GM18909 (cell line): ENCODE measurements around the gene TAB2.

ENCODE experiments used
- ATAC-seq: cut with Tn5 transposase; IDR thresholded peaks from one replicate; pipeline ENCODE4 v1.9.1; 2021; ENCODE audit warnings: mild to moderate bottlenecking; ENCODE audit not compliant: unreplicated experiment, poor library complexity

The TAB2 gene

DNA sequence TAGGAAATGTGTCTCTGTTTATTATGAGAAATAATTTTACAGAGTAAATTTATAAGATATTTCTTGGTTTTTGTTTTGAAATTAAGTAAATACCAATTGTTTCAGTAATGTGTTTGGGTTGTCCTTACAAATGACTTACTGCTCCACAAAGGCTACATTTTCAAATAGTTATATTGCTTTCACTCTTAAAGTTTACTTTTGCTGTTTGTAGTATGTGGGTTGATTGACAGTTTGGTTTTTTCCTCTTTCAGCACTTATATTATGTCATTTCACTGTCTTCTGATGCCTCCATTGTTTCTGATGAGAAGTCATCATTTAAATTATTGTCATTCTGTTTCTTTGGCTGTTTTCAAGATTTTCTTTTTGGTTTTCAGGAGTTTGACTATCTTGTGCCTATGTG lies 47.7 kb downstream of the TAB2 start:
- no peak for ATAC-seq

DNA sequence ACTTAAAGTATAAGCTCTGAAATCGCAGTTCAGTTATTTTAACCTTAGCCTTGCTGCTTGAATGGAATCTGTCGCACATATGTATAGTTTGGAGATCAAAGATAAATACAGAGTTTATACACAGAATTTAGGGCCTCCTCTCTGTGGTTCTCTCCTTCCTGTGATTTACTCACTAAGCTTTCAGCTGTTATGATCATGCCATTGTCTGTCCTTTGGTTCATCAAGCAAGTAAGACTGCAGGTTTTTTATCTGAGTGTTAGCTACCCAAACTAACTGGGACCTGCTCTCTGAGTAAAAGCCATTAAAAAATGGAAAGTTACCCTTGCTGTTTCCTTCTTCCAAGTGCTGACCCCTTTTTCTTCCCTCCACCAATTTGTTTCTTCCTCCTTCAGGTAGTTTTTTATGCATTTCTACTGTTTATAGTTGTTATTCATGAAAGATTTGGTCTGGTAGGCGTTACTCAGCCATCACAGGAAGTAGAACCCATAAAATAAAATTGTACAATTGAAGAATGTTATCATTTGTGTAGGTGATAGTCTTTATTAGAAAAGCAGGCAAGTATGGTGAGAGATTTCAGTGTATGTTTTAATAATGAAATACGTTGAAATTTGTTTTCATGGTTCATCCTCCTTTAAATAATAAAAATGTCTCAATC lies 48.9 kb downstream of the TAB2 start:
- ATAC-seq = no peak

- no peak for ATAC-seq
Observed at GRCh38 chr6:149368065-149368464, 50.6 kb downstream of the TAB2 start.

DNA sequence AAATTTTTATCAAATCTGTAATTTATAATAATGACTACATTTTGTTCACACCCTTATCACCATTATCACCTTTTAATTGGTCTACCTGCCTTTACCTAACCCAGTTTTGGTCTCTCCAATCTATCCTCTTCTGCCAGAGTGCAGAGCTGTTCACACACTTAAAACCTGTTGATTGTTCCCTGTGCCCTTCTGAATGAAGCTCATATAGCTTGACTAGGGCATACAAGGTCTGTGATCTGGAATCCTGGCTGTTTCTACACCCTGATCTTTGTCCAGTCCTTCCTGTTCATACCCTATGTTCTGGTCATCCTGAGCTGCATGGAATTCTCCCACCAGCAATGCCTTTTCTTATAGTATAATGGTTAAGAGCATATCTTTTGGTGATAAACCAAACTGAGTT lies 53.6 kb downstream of the TAB2 start:
- no peak for ATAC-seq

- ATAC-seq = no peak
Observed at GRCh38 chr6:149372062-149372461, 54.5 kb downstream of the TAB2 start.

GRCh38 chr6:149373511-149373910 lies 56.0 kb downstream of the TAB2 start:
- no peak for ATAC-seq

- ATAC-seq = no peak
Observed at GRCh38 chr6:149379977-149380376, 62.5 kb downstream of the TAB2 start.

DNA sequence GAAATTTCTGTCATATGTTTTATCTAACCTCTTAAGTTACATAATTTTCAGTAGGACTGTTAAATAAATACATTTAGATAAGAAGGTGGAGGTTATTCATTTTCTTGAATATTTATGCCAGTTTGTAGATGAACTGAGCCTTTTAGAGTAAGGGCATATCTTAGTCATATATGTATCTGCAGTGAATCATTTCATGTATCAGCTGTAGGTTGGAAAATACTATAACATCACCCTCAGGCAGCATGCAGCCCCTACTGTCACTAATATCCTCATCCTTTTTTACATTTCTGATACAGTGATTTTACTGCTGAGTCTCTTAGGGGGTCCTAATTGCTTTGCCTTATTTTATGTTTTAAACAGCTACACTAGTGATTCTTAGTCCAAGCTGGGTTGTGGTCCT lies 63.0 kb downstream of the TAB2 start:
- ATAC-seq = no peak

- no peak for ATAC-seq
Observed at GRCh38 chr6:149383371-149383770, 65.9 kb downstream of the TAB2 start.

DNA sequence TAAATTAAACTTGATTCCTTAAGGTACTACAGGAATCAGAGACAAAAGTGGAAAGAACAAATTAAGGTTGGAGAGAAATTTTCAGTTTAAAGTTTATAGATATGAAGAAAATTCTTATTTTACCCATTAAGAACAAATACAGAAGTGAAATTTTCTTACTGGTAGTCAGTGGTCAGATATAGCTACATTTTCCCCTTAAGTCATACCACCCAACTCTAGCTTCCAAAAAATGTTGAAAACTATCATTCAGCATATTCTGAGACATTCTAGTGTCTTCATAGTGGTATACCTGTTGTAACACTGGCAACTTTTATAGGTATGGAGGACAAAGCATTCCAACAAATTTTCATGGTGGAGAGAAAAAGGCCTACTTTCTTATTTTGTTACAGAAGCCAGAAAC lies 67.0 kb downstream of the TAB2 start:
- no peak for ATAC-seq

DNA sequence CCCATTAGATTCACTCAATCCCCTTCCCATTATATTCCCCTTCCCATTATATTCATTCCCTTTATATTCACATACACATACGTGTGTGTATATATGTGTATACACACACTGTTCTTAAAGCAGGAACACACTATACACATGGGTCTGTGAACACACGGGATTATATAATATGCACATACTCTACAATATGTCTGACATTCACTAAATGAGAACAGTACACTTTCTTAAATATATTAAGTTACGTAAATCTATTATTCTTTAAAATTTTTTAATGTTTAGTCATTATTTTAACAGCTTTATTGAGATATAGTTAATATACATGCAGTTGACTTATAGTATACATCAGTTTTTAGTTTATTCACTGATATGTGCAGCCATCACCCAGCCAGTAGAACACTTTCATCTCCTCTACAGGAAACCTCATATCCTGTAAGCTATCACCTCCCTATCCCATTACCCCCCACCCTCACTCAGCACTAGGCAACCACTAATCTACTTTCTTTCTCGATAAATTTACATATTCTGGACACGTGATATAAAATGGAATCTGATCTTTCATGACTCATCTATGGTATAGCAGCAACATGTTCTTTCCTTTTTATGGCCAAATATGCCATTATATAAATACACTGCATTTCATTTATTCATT lies 68.6 kb downstream of the TAB2 start:
- ATAC-seq = no peak

DNA sequence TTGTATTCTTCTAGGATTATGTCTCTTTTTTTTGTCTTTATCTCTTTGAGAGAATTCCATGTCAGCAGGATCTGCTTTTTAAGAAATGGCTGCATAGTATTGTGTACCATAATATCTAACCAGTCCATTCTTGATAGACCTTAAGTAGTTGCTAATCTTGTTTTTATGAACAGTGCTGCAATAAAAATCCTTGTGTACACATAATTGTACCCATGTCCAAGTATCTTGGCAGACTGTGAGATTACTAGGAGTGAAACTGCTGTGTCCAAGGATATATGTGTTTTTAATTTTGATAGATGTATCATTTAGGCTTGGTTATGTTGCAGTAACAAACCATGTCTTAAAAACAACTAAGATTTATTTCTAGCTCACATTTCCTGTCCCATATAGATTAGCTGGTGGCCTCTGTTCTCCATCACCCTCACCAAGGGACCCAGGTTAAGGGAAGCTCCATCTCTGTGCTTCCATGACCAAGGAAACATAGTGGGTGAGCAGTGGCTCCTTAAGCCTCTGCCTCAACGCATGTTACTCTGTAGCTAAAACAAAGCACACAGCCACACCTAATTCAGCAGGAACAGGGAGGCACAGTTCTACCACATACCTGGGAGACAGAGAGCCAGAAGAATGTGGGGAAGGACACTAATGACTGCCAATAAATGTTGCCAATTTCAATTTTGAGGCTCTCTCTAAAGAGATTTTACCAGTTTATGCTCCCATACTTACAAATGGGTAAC lies 70.4 kb downstream of the TAB2 start:
- no peak for ATAC-seq

GRCh38 chr6:149389509-149390297 lies 72.2 kb downstream of the TAB2 start:
- no peak for ATAC-seq

DNA sequence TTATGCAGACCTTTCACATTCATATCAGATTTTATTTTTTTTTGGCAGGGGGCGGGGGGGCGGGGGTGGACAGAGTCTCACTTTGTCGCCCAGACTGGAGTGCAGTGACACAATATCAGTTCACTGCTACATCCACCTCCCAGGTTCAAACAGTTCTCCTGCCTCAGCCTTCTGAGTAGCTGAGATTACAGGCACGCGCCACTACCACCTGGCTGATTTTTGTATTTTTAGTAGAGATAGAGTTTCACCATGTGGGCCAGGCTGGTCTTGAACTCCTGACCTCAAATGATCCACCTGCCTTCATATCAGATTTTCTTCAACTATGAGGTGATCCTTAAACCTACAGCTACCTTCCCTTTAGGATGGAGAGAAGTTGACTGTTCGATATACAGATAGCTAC lies 74.6 kb downstream of the TAB2 start:
- no peak for ATAC-seq

GRCh38 chr6:149392535-149392934 lies 75.0 kb downstream of the TAB2 start:
- ATAC-seq = no peak

GRCh38 chr6:149393002-149393679 lies 75.6 kb downstream of the TAB2 start:
- ATAC-seq = no peak

DNA sequence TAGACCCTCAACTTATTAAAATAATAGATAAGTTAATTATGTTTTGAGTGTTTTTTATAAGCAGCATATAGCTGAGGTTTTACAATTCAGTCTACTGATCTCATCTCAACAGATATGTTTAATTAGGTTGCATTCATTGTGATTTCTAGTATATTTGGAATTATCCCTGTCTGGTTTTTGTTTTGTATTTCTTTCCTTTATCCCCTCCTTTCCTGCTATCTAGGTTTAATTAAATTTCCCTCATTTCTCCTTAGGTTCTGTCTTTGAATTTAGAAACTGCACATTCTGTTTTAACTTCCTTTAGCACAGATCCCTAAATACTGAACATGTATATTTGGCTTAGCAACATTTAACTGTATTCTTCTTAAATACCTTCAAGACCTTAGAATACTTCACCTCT lies 77.7 kb downstream of the TAB2 start:
- ATAC-seq = no peak

DNA sequence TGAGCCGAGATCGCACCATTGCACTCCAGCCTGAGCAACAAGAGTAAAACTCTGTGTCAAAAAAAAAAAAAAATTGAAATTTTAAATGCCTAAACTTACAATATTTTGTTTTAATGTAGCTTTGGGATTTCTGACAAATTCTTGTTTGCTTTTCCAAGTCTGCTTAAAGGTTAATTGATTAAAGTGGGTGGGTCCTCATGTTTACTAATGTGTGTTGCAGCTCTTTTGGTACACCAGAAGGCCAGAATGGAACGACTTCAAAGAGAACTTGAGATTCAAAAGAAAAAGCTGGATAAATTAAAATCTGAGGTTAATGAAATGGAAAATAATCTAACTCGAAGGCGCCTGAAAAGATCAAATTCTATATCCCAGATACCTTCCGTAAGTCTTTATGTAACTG lies 79.9 kb downstream of the TAB2 start:
- no peak for ATAC-seq

GRCh38 chr6:149400050-149400449 lies 82.5 kb downstream of the TAB2 start, which contains the start of gene SUMO4:
Gene SUMO4 (plus strand): TSS chr6:149400262. CDS start chr6:149400392, 130 bp downstream.
- no peak for ATAC-seq

DNA sequence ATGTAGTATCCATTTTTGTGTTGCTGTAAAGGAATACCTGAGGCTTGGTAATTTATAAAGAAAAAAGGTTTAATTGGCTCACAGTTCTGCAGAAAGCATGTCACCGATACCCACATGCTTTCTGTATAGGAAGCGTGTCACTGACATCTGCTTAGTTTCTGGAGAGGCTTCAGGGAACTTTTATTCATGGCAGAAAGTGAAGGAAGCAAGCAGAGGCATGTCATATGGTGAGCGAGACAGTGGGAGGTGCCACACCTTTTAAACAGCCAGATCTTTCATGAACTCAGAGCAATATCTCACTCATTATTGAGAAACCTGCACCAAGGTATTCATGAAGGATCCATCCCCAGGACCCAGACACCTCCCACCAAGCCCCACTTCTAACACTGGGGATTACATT lies 86.0 kb downstream of the TAB2 start:
- no peak for ATAC-seq
